ENCODE results near the gene CMSS1.

Gene CMSS1

GRCh38 chr3:99951701-99952100 lies 134.0 kb downstream of the CMSS1 start:
- no peak for DNase-seq (ENCODE audit: low read depth, low spot score)
- TF ChIP-seq, protein P1, sequence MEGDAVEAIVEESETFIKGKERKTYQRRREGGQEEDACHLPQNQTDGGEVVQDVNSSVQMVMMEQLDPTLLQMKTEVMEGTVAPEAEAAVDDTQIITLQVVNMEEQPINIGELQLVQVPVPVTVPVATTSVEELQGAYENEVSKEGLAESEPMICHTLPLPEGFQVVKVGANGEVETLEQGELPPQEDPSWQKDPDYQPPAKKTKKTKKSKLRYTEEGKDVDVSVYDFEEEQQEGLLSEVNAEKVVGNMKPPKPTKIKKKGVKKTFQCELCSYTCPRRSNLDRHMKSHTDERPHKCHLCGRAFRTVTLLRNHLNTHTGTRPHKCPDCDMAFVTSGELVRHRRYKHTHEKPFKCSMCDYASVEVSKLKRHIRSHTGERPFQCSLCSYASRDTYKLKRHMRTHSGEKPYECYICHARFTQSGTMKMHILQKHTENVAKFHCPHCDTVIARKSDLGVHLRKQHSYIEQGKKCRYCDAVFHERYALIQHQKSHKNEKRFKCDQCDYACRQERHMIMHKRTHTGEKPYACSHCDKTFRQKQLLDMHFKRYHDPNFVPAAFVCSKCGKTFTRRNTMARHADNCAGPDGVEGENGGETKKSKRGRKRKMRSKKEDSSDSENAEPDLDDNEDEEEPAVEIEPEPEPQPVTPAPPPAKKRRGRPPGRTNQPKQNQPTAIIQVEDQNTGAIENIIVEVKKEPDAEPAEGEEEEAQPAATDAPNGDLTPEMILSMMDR (IDR thresholded peaks at IDR 0.05; ENCODE audit: insufficient read depth, low read length, missing control alignments), result no peak
- CTCF ChIA-PET, result interaction anchor here (0.9 to 1.2 kb wide), 2 partner anchors 9 to 12 kb away, joined by 3 to 4 read pairs; no protein-coding TSS in a partner anchor
- H3K4me3 ChIP-seq (ENCODE audit: low read depth, low read length), result no peak overlapping the region
- POLR2A ChIA-PET, result interaction anchor here (1.1 kb wide), 1 partner anchor 21 kb away, joined by 3 read pairs; no protein-coding TSS in a partner anchor

- POLR2A ChIA-PET, result interaction anchor here (1.0 to 1.1 kb wide), 2 partner anchors 10 to 20 kb away, joined by 3 read pairs; no protein-coding TSS in a partner anchor
- DNase-seq (ENCODE audit: low read depth, low spot score), result no peak
- TF ChIP-seq, protein P1 (IDR thresholded peaks at IDR 0.05; ENCODE audit: insufficient read depth, low read length, missing control alignments), result no peak
- no peak overlapping the region for H3K4me3 ChIP-seq (ENCODE audit: low read depth, low read length)
- CTCF ChIA-PET, result interaction anchor here (0.9 to 1.2 kb wide), 2 partner anchors 10 to 13 kb away, joined by 3 to 4 read pairs; no protein-coding TSS in a partner anchor
Observed at GRCh38 chr3:99952306-99952705, 134.6 kb downstream of the CMSS1 start.

- no peak for DNase-seq (ENCODE audit: low read depth, low spot score)
- TF ChIP-seq, protein P1 (IDR thresholded peaks at IDR 0.05; ENCODE audit: insufficient read depth, low read length, missing control alignments), result no peak
- ChIA-PET CTCF (no interaction called here), POLR2A (no interaction called here)
- H3K4me3 ChIP-seq (ENCODE audit: low read depth, low read length), result no peak overlapping the region
Observed at GRCh38 chr3:99953596-99953995, 135.9 kb downstream of the CMSS1 start.

DNA sequence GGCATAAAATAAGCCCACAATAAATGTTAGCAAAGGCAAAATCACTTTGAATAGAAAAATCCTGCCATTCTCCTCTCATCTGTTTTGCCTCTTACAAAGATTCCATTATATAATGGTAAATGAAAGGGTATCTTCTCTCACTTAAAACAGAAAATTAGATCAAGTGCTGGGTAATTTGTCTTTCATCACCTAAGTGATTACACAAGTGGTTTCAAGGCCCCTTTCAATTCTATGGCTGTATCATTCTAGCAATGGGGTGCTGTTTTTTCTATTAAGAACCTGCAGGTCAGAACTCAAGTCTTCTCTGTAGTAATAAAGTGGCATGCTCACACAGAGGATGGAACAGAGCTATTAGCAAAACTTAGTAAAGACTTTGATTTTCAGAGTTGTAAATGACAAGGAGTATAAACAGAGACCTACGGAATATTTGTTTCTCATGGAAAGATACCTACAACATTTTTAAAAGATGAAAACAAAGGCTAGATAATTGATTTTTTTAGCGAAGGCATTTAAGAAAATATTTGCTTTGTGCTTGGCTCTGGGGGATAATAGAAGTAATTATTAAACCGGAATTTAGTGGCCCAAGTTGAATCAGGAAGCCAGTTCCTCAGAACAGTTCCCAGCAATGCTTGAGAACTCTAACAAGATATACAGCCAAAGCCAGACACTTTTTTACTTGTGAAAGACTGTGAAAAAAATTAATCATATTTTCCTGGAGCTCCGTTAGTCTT lies 137.4 kb downstream of the CMSS1 start:
- no peak overlapping the region for H3K4me3 ChIP-seq (ENCODE audit: low read depth, low read length)
- TF ChIP-seq, protein P1 (IDR thresholded peaks at IDR 0.05; ENCODE audit: insufficient read depth, low read length, missing control alignments), result no peak
- ChIA-PET CTCF (no interaction called here), POLR2A (no interaction called here)
- no peak for DNase-seq (ENCODE audit: low read depth, low spot score)

DNA sequence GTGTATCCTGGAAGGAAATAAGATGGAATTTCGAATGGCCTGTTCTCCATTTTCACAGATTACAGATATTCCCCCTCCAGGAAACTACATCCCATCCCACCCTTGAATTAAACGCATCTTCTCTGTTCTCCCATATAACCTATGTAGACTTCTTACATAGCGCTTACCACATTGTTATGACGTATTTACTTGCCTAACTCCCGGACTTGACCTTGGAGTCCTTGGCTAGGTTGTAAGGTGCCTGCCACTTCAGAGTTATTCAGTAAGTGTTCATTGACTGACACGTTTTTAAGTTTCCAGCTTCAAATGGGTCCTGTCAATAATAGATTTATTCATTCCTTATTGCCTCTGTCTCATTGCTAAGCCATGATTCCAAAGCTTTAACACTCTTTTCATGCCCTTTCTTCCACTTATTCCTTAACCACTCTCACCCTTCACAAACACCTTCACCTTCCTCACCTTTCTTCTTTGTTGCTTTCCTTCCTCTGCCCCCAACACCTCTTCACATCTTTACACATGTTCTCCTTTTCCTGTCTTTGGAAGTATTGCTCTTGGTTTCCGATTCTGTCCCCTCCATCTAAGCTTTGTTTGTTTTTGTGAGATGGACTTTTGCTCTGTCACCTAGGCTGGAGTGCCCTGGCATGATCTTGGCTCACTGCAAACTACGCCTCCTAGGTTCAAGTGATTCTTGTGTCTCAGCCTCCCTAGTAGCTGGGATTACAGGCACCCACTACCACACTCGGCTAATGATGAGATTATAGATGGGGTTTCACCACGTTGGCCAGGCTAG lies 138.3 kb downstream of the CMSS1 start:
- TF ChIP-seq, protein P1 (IDR thresholded peaks at IDR 0.05; ENCODE audit: insufficient read depth, low read length, missing control alignments), result no peak
- ChIA-PET CTCF (no interaction called here), POLR2A (no interaction called here)
- no peak for DNase-seq (ENCODE audit: low read depth, low spot score)
- no peak overlapping the region for H3K4me3 ChIP-seq (ENCODE audit: low read depth, low read length)

- no peak overlapping the region for H3K4me3 ChIP-seq (ENCODE audit: low read depth, low read length)
- DNase-seq (ENCODE audit: low read depth, low spot score), result no peak
- TF ChIP-seq, protein P1 (IDR thresholded peaks at IDR 0.05; ENCODE audit: insufficient read depth, low read length, missing control alignments), result no peak
- POLR2A ChIA-PET, result no interaction called here
- CTCF ChIA-PET, result no interaction called here
Observed at GRCh38 chr3:99957151-99957796, 139.6 kb downstream of the CMSS1 start.
